Neuron (in vitro differentiated cells): ENCODE results near the gene AGPAT3.
"Not testable (repeated sequence)": the region's sequence is repeated elsewhere in the genome, so short reads cannot be mapped to it uniquely, and the experiment has no call there.

Experiments
- H2AFZ ChIP-seq: one replicate; pipeline ENCODE4 v1.6.1; 2013; ENCODE audit warnings: low read depth, mild to moderate bottlenecking, inconsistent platforms, low read length, moderate library complexity
- H3K27me3 ChIP-seq: one replicate; pipeline ENCODE4 v1.6.1; 2013; ENCODE audit warnings: low read length; ENCODE audit not compliant: insufficient read depth
- H3K36me3 ChIP-seq: one replicate; pipeline ENCODE4 v1.6.1; 2013; ENCODE audit warnings: low read length; ENCODE audit not compliant: insufficient read depth
- H3K4me1 ChIP-seq: one replicate; pipeline ENCODE4 v1.6.1; 2013; ENCODE audit warnings: low read length; ENCODE audit not compliant: insufficient read depth
- H3K4me3 ChIP-seq: 2 replicates; pipeline ENCODE4 v1.5.1; 2013; ENCODE audit warnings: mild to moderate bottlenecking, low read length, moderate library complexity
- H3K9me3 ChIP-seq: one replicate; pipeline ENCODE4 v1.6.1; 2013; ENCODE audit warnings: low read length

The AGPAT3 gene

DNA sequence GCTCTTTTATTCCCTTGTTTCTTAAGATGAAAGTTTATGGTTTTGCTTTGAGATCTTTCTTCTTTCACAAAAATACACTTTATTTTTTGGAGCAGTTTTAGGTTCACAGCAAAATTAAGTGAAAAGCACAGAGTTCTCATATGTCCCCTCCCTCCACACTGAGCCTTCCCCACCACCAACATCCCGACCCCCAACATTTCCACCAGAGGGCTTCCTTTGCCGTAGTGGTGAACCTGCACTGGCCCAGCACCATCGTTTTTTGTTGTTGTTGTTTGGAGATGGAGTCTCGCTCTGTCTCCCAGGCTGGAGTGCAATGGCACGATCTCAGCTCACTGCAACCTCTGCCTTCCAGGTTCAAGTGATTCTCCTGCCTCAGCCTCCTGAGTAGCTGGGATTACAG lies 20.1 kb upstream of the AGPAT3 start:
- not testable (repeated sequence) for H3K4me3 ChIP-seq, H3K27me3 ChIP-seq, H3K9me3 ChIP-seq, H3K36me3 ChIP-seq, H2AFZ ChIP-seq, H3K4me1 ChIP-seq

DNA sequence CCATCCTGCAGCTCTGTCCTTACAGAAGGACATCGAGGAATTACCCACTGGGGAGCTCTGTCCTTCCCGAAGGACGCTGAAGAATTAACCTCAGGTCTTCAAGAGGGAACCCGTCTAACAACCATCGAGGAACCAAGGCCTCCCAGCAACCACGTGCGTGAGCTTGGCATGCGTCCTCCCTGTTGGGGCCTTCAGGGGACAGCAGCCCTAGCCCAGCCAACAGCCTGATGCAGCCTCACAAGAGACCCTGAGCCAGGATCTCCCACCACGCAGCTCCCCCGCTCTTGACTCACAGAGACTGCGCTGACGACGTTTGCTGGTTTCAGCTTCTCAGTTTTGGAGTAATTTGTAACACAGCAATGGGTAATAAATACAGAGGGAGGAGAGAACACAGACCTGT lies 19.6 kb upstream of the AGPAT3 start:
- no peaks in the 10 kb centered on the region for H3K4me1 ChIP-seq
- no peak overlapping the region for H3K4me3 ChIP-seq
- peaks cover 4% of the 10 kb centered on the region for H3K9me3 ChIP-seq
- no peak overlapping the region for H2AFZ ChIP-seq
- no peaks in the 10 kb centered on the region for H3K27me3 ChIP-seq
- H3K36me3 ChIP-seq: no peaks in the 10 kb centered on the region

DNA sequence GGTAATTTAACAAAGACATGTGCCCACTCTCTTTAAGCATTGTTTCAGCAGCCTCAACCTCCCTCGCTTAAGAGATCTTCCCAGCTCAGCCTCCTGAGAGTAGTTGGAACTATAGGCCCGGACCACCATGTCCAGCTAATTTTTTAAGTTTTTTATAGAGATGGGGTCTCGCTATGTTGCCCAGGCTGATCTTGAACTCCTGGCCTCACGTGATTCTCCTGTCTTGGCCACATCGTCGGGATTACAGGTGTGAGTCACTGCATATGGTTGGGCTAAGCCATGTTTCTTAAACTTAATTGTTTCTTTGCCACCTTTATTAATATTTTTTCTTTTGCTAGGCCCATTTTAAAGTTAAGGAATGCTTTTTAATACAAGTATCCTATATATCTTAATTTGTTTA lies 18.6 kb upstream of the AGPAT3 start:
- Histone ChIP-seq H3K4me3 (no peak overlapping the region), H3K36me3 (no peaks in the 10 kb centered on the region), H2AFZ (no peak overlapping the region), H3K27me3 (no peaks in the 10 kb centered on the region), H3K9me3 (peaks cover 4% of the 10 kb centered on the region), H3K4me1 (no peaks in the 10 kb centered on the region)

DNA sequence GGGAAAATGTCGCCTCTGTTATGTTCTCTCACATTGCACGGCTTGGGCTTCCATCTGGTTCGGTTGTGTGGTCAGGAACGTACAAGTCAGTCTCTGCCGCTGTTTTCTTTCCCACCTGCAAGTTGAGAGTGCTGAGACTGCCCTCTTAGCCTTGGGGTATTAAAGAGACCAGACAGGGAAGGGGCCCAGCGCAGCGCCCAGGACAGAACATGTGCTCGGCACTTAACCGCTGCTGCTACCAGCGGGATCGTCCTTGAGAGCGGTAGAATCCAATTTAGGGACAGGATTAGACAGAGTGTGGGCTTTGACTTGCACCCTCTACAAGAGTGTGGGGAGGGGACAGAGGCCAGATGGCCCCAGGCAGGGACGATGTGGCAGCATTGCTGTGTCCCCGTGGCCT lies 17.7 kb upstream of the AGPAT3 start:
- H3K36me3 ChIP-seq: no peaks in the 10 kb centered on the region
- H3K9me3 ChIP-seq: peaks cover 4% of the 10 kb centered on the region
- H3K27me3 ChIP-seq: no peaks in the 10 kb centered on the region
- no peak overlapping the region for H2AFZ ChIP-seq
- no peak overlapping the region for H3K4me3 ChIP-seq
- H3K4me1 ChIP-seq: no peaks in the 10 kb centered on the region

DNA sequence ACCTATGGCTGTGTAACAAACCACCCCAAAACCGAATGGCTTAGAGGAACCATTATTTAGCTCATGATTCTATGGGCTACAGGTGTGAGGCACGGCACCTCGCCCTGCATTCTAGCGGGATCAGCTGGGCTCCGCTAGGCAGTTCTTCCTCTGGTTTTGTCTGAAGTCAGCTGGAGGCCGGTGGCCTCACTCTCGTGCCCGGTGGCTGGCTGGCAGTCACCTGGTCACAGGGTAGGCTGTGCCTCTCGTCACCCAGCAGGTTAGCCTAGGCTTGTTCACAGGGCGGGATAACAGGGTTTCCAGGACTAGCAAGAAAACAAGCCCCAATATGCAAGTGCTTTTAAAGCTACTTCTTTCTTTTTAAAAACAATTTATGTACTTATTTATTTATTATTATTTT lies 16.3 kb upstream of the AGPAT3 start:
- H3K27me3 ChIP-seq: no peaks in the 10 kb centered on the region
- no peak overlapping the region for H3K4me3 ChIP-seq
- H3K9me3 ChIP-seq: peaks cover 4% of the 10 kb centered on the region
- H2AFZ ChIP-seq: no peak overlapping the region
- no peaks in the 10 kb centered on the region for H3K36me3 ChIP-seq
- H3K4me1 ChIP-seq: no peaks in the 10 kb centered on the region

DNA sequence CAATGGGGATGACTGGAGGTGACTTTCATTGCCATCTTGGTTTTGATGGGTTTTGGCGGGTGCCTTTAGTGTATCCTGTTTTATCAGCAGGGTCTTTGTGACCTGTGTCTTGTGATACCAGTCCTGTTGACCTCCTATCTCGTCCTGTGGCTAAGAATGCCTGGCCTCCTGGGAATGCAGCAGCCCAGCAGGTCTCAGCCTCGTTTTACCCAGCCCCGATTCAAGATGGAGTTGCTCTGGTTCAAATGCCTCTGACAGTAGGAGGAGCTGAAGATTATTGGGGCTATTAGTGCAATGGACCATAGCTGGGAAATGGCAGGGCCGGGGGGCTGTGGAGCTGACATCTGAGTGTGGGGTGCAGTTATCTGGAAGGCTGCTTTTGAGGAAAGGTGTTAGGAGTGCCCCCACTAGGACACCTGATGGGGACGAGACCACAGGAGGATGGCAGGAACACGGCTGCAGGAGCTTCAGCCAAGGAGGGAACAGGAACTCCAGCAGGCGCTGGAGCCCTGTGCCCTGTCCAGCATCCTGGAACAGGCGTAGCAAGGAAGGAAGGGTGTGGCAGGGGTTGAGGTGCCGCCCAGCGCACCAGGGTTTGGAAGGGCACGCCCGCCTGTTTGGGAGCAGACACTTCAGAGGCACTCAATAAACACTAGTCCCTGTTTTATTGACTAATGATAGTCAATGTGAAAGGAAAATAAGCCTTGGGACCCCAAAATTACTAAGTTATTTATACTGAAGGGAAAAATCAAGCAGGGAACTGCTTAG lies 15.3 kb upstream of the AGPAT3 start:
- Histone ChIP-seq H3K27me3 (no peaks in the 10 kb centered on the region), H3K4me3 (no peak overlapping the region), H2AFZ (no peak overlapping the region), H3K36me3 (no peaks in the 10 kb centered on the region), H3K4me1 (peaks cover under 1% of the 10 kb centered on the region), H3K9me3 (peaks cover 4% of the 10 kb centered on the region)

DNA sequence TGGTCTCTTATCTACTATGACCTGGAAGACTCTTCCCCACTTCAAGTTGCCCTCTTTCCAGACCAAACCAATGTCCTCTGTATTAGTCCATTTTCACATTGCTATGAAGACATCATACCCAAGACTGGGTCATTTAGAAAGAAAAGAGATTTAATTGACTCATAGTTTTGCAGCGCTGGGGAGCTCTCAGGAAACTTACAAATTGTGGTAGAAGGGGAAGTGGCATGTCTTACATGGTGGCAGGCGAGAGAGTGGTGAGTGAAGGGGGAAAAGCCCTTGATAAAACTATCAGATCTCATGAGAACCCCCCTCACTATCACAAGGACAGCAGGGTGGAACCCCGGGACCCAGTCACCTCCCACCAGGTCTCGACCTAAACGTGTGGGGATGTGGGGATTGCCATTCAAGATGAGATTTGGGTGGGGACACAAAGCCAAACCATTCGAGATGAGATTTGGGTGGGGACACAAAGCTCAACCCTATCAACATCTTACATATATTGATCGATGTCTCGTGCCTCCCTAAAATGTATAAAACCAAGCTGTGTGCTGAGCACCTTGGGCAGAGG lies 14.2 kb upstream of the AGPAT3 start:
- H3K4me1 ChIP-seq: peaks cover 6% of the 10 kb centered on the region
- H3K27me3 ChIP-seq: no peaks in the 10 kb centered on the region
- no peak overlapping the region for H3K4me3 ChIP-seq

DNA sequence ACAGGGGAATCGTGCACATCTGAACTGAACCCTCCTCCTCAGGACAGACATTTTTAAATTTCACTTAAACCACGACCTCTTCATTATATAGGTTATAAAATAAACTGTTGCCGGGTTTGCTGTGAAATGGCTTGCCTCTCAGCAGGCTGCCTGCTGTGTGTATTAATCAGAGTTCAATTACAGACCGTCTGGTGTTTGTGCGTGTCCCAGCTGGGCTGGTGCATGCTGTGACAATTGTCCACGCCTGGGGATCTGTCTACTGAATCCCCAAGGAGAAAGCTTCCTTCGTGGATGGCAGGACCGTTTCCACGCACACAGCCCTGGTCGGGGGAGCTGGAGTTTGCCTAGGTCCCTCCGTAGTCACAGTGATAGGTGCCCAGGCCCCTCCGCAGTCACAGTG lies 13.4 kb upstream of the AGPAT3 start:
- no peak overlapping the region for H3K4me3 ChIP-seq
- no peak overlapping the region for H2AFZ ChIP-seq
- peaks cover 6% of the 10 kb centered on the region for H3K4me1 ChIP-seq
- no peaks in the 10 kb centered on the region for H3K36me3 ChIP-seq
- H3K27me3 ChIP-seq: no peaks in the 10 kb centered on the region
- peaks cover 4% of the 10 kb centered on the region for H3K9me3 ChIP-seq

More for the DNA sequence above, 14.2 kb upstream of the AGPAT3 start:
- no peak overlapping the region for H2AFZ ChIP-seq
- peaks cover 4% of the 10 kb centered on the region for H3K9me3 ChIP-seq
- no peaks in the 10 kb centered on the region for H3K36me3 ChIP-seq

DNA sequence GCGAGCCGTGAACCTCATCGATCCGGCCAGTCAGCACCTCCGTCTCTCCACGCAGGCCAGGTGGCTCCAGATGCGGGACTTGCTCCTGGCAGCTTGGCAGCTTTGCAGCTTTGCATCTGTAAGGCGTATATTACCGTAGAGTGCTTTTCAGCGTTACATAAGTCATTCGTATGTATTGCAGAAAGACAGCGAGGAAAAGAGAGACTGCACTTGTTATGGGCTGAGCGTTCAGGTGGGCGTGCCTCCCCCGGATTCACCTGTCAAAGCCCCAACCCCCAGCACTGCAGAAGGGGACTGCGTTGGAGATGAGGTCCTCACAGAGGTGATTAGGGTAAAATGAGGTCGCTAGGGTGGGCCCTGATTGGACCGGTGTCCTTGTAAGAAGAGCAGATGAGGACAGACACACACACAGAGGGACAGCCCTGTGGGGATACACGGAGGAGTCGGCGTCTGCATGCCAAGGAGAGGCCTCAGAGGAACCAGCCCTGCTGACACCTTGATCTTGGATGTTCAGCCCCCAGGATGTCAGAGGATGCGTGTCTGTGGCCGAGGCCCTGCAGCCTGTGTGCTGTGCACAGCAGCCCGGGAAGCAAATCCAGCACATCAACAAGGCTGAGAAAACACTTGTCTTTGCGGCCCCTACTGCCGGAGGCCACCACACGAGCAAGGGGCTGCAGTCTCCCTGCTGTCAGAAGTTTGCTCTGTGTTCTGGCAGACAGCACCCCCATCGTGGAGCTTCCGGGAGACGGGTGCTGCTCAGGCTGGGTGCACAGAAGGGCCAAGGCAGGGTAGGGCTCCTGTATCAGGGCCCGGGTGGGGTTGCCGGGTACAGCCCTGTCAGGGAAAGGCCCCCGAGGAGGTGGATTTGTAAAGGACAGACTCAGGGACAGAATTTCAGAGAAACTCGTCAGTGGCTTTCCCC lies 10.9 kb upstream of the AGPAT3 start:
- Histone ChIP-seq H3K4me3 (no peak overlapping the region), H3K4me1 (peaks cover 6% of the 10 kb centered on the region), H3K27me3 (no peaks in the 10 kb centered on the region), H3K36me3 (no peaks in the 10 kb centered on the region), H2AFZ (no peak overlapping the region), H3K9me3 (no peaks in the 10 kb centered on the region)

DNA sequence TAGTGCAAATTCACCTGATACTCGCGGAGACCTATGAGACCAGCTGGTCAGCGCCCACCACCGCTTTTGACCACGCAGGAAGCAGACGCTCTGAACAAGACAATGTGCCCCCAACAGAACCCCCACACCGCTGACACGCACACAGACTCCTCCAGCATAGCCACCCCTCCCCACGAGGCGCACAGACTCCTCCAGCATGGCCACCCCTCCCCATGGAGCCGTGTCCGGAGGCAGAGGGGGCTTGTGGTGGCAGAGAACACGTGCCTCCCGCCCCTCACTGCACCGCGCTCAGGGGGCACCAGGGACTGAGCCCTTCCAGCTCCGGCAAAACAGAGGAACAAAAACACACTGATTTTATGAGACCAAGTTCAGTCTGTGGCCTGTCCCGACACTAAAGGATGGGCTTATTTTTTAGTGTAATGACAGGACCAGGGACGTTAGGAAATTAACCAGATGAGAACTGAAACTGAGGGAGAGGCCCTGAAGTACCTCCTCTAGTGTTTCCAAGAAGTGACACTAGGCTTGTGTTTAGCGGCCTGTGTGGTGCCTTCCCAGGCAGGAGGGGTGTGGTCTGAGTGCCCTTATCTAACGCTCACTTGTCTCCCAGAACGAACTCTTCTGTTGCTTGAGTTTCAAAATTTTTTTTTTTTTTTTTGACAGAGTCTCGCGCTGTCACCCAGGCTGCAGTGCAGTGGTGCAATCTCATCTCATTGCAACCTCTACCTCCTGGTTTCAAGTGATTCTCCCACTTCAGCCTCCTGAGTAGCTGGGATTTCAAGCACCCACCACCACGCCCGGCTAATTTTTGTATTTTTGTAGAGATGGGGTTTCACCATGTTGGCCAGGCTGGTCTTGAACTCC lies 10.0 kb upstream of the AGPAT3 start:
- Histone ChIP-seq H3K27me3 (no peaks in the 10 kb centered on the region), H3K4me1 (peaks cover 14% of the 10 kb centered on the region), H3K36me3 (no peaks in the 10 kb centered on the region), H3K9me3 (no peaks in the 10 kb centered on the region), H2AFZ (no peak overlapping the region), H3K4me3 (no peak overlapping the region)

DNA sequence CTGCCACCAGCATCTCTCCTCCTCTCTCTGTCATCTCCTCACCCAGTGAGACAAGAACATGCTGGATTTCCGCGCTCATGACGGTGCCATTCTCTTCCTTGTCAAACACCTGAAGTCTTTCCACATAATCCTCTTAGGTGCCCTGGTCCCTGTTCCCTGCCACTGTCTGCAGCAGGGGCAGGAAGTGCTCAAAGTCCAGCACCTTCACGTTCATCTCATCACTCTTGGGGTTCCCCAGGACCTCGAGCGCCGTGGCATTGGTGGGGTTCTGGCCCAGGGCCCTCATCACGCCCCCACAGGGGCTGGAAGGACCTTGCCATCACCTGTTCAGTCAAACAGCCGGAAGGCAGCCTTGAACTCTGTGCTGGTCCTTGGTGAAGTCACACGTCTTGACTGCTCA lies 9.1 kb upstream of the AGPAT3 start:
- H3K9me3 ChIP-seq: no peaks in the 10 kb centered on the region
- no peak overlapping the region for H2AFZ ChIP-seq
- H3K4me1 ChIP-seq: peaks cover 22% of the 10 kb centered on the region
- H3K36me3 ChIP-seq: no peaks in the 10 kb centered on the region
- H3K4me3 ChIP-seq: no peak overlapping the region
- H3K27me3 ChIP-seq: no peaks in the 10 kb centered on the region

DNA sequence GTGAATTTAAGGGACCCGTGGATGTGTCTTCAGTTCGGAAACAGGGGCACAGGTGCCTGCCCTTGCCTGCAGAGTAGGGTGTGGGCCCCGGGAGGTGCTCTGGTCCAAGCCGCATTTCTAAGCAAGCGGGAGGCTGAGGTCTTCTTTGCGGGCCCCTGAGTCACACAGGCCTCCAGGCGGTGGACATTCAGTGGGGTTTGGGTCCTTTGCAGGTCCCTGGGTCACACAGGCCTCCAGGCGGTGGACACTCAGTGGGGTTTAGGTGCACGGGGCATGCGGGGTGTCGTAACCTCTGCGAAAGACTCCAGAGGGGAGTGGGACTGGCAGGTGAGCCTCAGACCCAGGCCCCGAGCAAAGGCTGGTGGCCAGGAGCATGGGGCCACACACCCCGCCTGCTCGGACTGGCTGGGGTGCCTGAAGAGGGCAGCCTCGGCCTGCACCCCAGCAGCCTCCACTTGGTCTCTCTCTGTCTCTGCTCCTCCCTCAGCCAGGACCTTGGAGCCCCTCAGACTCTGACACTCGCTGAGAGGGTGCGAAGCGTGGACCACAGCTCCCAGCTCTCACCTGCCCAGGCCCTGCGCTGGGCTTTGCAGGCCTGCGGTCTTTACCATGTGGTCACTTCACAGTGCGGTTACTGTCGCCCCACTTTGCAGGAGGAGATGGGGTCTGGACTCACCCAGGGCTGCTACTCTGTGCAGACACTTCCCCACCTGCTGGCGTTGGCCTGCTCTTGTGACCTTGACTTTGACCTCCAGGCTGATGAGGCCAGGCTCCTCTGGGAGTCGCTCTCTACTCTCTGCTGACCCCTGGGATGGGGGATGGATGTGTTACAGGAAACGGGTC lies 6.0 kb upstream of the AGPAT3 start:
- no peaks in the 10 kb centered on the region for H3K27me3 ChIP-seq
- no peak overlapping the region for H2AFZ ChIP-seq
- H3K36me3 ChIP-seq: no peaks in the 10 kb centered on the region
- H3K9me3 ChIP-seq: no peaks in the 10 kb centered on the region
- peaks cover 22% of the 10 kb centered on the region for H3K4me1 ChIP-seq
- H3K4me3 ChIP-seq: no peak overlapping the region
